Natural killer cell (primary cell): ENCODE measurements around the gene TXNDC16. TPM values are rescaled to one million over a fixed set of nuclear protein-coding genes. Genes with fewer than 3 reads are reported as not detected.
A peak's percentile ranks its signal among the peaks of the same experiment; 100 is the strongest.

Experiments
- ATAC-seq, 3 donors: fragments of 150-1000 bp in 2 of 3; fragments of 200-7000 bp in 1 of 3; cut with Tn5 transposase; 1 replicate in 1 of 3; 2 replicates in 2 of 3; pipeline ENCODE4 v1.10.0; 2021; ENCODE audit warnings: mild to moderate bottlenecking in 2 of 3, moderate library complexity in 2 of 3
- DNase-seq, 2 donors: peaks; one replicate each; pipeline versions ENCODE4 v3.0.0 to v3.0.0-alpha.2; 2013 to 2021; ENCODE audit warnings: mixed read lengths in 1 of 2
- H3K27ac ChIP-seq: one replicate; pipeline ENCODE4 v1.5.1; 2013; ENCODE audit warnings: mild to moderate bottlenecking, low read length
- H3K27me3 ChIP-seq: one replicate; pipeline ENCODE4 v1.6.1; 2013; ENCODE audit warnings: low read length; ENCODE audit not compliant: control insufficient read depth, insufficient read depth
- H3K36me3 ChIP-seq: one replicate; pipeline ENCODE4 v1.6.1; 2013; ENCODE audit warnings: low read length; ENCODE audit not compliant: control insufficient read depth, insufficient read depth
- H3K4me1 ChIP-seq: one replicate; pipeline ENCODE4 v1.6.1; 2013; ENCODE audit warnings: low read length; ENCODE audit not compliant: control insufficient read depth, insufficient read depth
- H3K4me3 ChIP-seq: one replicate; pipeline ENCODE4 v1.5.1; 2013; ENCODE audit warnings: low read length
- H3K9me3 ChIP-seq: one replicate; pipeline ENCODE4 v1.6.1; 2013; ENCODE audit warnings: low read length; ENCODE audit not compliant: control insufficient read depth, insufficient read depth
- H3K27ac Mint-ChIP-seq, 2 donors: one replicate each; pipeline ENCODE4 v1.8.0; 2022; ENCODE audit warnings: mild to moderate bottlenecking in 2 of 2, mixed read lengths in 2 of 2, moderate library complexity in 1 of 2
- H3K27me3 Mint-ChIP-seq, 2 donors: one replicate each; pipeline ENCODE4 v1.8.0; 2022; ENCODE audit warnings: low read depth in 2 of 2, mixed read lengths in 2 of 2
- H3K36me3 Mint-ChIP-seq: one replicate; pipeline ENCODE4 v1.8.0; 2022; ENCODE audit warnings: mixed read lengths
- H3K4me1 Mint-ChIP-seq, 2 donors: one replicate each; pipeline ENCODE4 v1.8.0; 2022; ENCODE audit warnings: mixed read lengths in 2 of 2
- H3K4me3 Mint-ChIP-seq: one replicate; pipeline ENCODE4 v1.8.0; 2022; ENCODE audit warnings: mild to moderate bottlenecking, moderate library complexity, mixed read lengths
- H3K9me3 Mint-ChIP-seq, 2 donors: one replicate each; pipeline ENCODE4 v1.8.0; 2022; ENCODE audit warnings: mixed read lengths in 2 of 2
- CTCF ChIP-seq: fragments of 200-600 bp; IDR thresholded peaks from one replicate; pipeline ENCODE4 v1.8.0; 2022; ENCODE audit warnings: antibody characterized with exemption
- WGBS: methylation state at CpG from one replicate; pipeline ENCODE4 v1.1.7; 2013; ENCODE audit warnings: missing lambda C conversion rate; ENCODE audit not compliant: insufficient coverage; 5-methylcytosine and 5-hydroxymethylcytosine counted together
- intact Hi-C: fragments of 100-400 bp; cut with micrococcal nuclease; formaldehyde crosslinking; loops from one replicate; pipeline ENCODE4 v1.14.2; 2022
- total RNA-seq, 4 donors: library from RNA; stranded (reverse); fragments of 120-200 nt in 1 of 4; gene quantifications; one replicate each; pipeline versions ENCODE4 v1.2.3 to v1.2.4, GENCODE V29; 2013 to 2022

Gene TXNDC16
- total RNA-seq, 3 donors from 2014 or later (not counting 1 experiment from before 2014, with no cell fraction given) = 16.5 to 22.0 (median 20.7) TPM

- TF ChIP-seq CTCF = no peak
- ATAC-seq = no peak
- peaks cover 4 to 15% of the 10 kb centered on the region in 2 donors for H3K27me3 Mint-ChIP-seq
Measured at GRCh38 chr14:52596861-52597260, 44.6 kb upstream of the TXNDC16 start.

GRCh38 chr14:52596320-52596719 lies 44.0 kb upstream of the TXNDC16 start:
- Histone ChIP-seq H3K27me3 (no peaks in the 10 kb centered on the region), H3K4me1 (no peaks in the 10 kb centered on the region), H3K36me3 (no peaks in the 10 kb centered on the region), H3K27ac (no peak overlapping the region), H3K9me3 (no peaks in the 10 kb centered on the region), H3K4me3 (no peak overlapping the region)
- WGBS = 94% methylated on average over 10 of the region's 10 CpGs
- no peak overlapping the region for H3K4me3 Mint-ChIP-seq
- H3K27me3 Mint-ChIP-seq = peaks cover 4 to 15% of the 10 kb centered on the region in 2 donors
- peaks cover 8% of the 10 kb centered on the region for H3K36me3 Mint-ChIP-seq
- no peak for DNase-seq
- intact Hi-C loops = no loop called here
- peaks cover 0 to 4% of the 10 kb centered on the region in 2 donors for H3K9me3 Mint-ChIP-seq
- H3K4me1 Mint-ChIP-seq = no peaks in the 10 kb centered on the region
- no peak for TF ChIP-seq CTCF
- H3K27ac Mint-ChIP-seq = no peak overlapping the region
- ATAC-seq = no peak

More at GRCh38 chr14:52596861-52597260, 44.6 kb upstream of the TXNDC16 start:
- intact Hi-C loops = no loop called here
- no peaks in the 10 kb centered on the region for H3K36me3 ChIP-seq
- no peak overlapping the region for H3K27ac ChIP-seq
- Mint-ChIP-seq H3K4me3 (no peak overlapping the region), H3K36me3 (peaks cover 8% of the 10 kb centered on the region), H3K4me1 (no peaks in the 10 kb centered on the region), H3K27ac (no peak overlapping the region), H3K9me3 (peaks cover 0 to 4% of the 10 kb centered on the region in 2 donors)
- no peaks in the 10 kb centered on the region for H3K4me1 ChIP-seq
- H3K9me3 ChIP-seq = no peaks in the 10 kb centered on the region
- no peak overlapping the region for H3K4me3 ChIP-seq
- WGBS = 96% methylated on average over 4 of the region's 5 CpGs
- no peak for DNase-seq
- no peaks in the 10 kb centered on the region for H3K27me3 ChIP-seq

- WGBS = no CpG with 5 or more reads among the region's 1 CpG
Measured at GRCh38 chr14:52590318-52590717, 38.0 kb upstream of the TXNDC16 start.

More at GRCh38 chr14:52590318-52590717, 38.0 kb upstream of the TXNDC16 start:
- Histone ChIP-seq H3K36me3 (no peaks in the 10 kb centered on the region), H3K27me3 (no peaks in the 10 kb centered on the region), H3K4me3 (no peak overlapping the region), H3K4me1 (no peaks in the 10 kb centered on the region), H3K9me3 (no peaks in the 10 kb centered on the region), H3K27ac (no peak overlapping the region)
- no peak overlapping the region for H3K4me3 Mint-ChIP-seq
- no peak for TF ChIP-seq CTCF
- H3K27ac Mint-ChIP-seq = no peak overlapping the region
- peaks cover 3% of the 10 kb centered on the region for H3K36me3 Mint-ChIP-seq
- no peaks in the 10 kb centered on the region for H3K4me1 Mint-ChIP-seq
- ATAC-seq (peak in 1 of 3 donors; percentile 32), DNase-seq (no peak)
- intact Hi-C loops = no loop called here
- peaks cover 0 to 2% of the 10 kb centered on the region in 2 donors for H3K9me3 Mint-ChIP-seq
- H3K27me3 Mint-ChIP-seq = peaks cover 4 to 17% of the 10 kb centered on the region in 2 donors
